ENCODE results near the gene CNKSR3. TPM values are rescaled to one million over a fixed set of nuclear protein-coding genes. Genes with fewer than 3 reads are reported as not detected.

CNKSR3 gene
- total RNA-seq, 2 donors from 2014 or later, result 5.9 to 8.0 TPM

GRCh38 chr6:154549179-154549578, 38.7 kb upstream of the CNKSR3 start:
- Mint-ChIP-seq H3K4me3 (no peak overlapping the region), H3K27ac (no peak overlapping the region), H3K36me3 (ENCODE audit: low read depth) (no peaks in the 10 kb centered on the region), H3K27me3 (ENCODE audit: insufficient read depth) (no peaks in the 10 kb centered on the region), H3K9me3 (no peaks in the 10 kb centered on the region), H3K4me1 (no peaks in the 10 kb centered on the region)
- Histone ChIP-seq H3K9me3 (ENCODE audit: control insufficient read depth, low read length) (no peaks in the 10 kb centered on the region), H3K27ac (ENCODE audit: low read depth, low read length) (no peak overlapping the region), H3K36me3 (ENCODE audit: control insufficient read depth, insufficient read depth, low read length) (no peaks in the 10 kb centered on the region), H3K27me3 (ENCODE audit: control insufficient read depth, insufficient read depth, low read length, poor library complexity, severe bottlenecking) (no peaks in the 10 kb centered on the region), H3K9ac (ENCODE audit: extremely low read depth, low read length, poor library complexity, severe bottlenecking) (no peak overlapping the region), H3K4me1 (ENCODE audit: control insufficient read depth, insufficient read depth, low read length) (no peaks in the 10 kb centered on the region), H3K4me3 (ENCODE audit: low read length) (no peak overlapping the region)
- no peak for DNase-seq
- TF ChIP-seq CTCF (conservative IDR thresholded peaks at IDR 0.05), result no peak
- WGBS, 2 experiments (ENCODE audit: insufficient coverage in 1 of 2, insufficient read length in 1 of 2), result 90 to 92% methylated on average over 4 to 6 of the region's 6 CpGs

GRCh38 chr6:154548130-154548830, 37.8 kb upstream of the CNKSR3 start:
- Histone ChIP-seq H3K27me3 (ENCODE audit: control insufficient read depth, insufficient read depth, low read length, poor library complexity, severe bottlenecking) (no peaks in the 10 kb centered on the region), H3K4me3 (ENCODE audit: low read length) (no peak overlapping the region), H3K9me3 (ENCODE audit: control insufficient read depth, low read length) (no peaks in the 10 kb centered on the region), H3K36me3 (ENCODE audit: control insufficient read depth, insufficient read depth, low read length) (no peaks in the 10 kb centered on the region), H3K4me1 (ENCODE audit: control insufficient read depth, insufficient read depth, low read length) (no peaks in the 10 kb centered on the region), H3K9ac (ENCODE audit: extremely low read depth, low read length, poor library complexity, severe bottlenecking) (no peak overlapping the region), H3K27ac (ENCODE audit: low read depth, low read length) (no peak overlapping the region)
- Mint-ChIP-seq H3K4me3 (no peak overlapping the region), H3K27me3 (ENCODE audit: insufficient read depth) (peaks cover 3% of the 10 kb centered on the region), H3K27ac (no peak overlapping the region), H3K36me3 (ENCODE audit: low read depth) (no peaks in the 10 kb centered on the region), H3K9me3 (no peaks in the 10 kb centered on the region), H3K4me1 (peaks cover 5% of the 10 kb centered on the region)
- no peak for TF ChIP-seq CTCF (conservative IDR thresholded peaks at IDR 0.05)
- no peak for DNase-seq
- 92 to 100% methylated on average over 1 to 8 of the region's 8 CpGs for WGBS, 2 experiments (ENCODE audit: insufficient coverage in 1 of 2, insufficient read length in 1 of 2)

GRCh38 chr6:154543628-154544027, 33.1 kb upstream of the CNKSR3 start:
- WGBS, 2 experiments (ENCODE audit: insufficient coverage in 1 of 2, insufficient read length in 1 of 2), result 89 to 93% methylated on average over 1 to 5 of the region's 5 CpGs
- no peaks in the 10 kb centered on the region for H3K36me3 ChIP-seq (ENCODE audit: control insufficient read depth, insufficient read depth, low read length)
- no peak overlapping the region for H3K9ac ChIP-seq (ENCODE audit: extremely low read depth, low read length, poor library complexity, severe bottlenecking)
- Mint-ChIP-seq H3K4me1 (peaks cover 16% of the 10 kb centered on the region), H3K27me3 (ENCODE audit: insufficient read depth) (peaks cover 8% of the 10 kb centered on the region), H3K36me3 (ENCODE audit: low read depth) (no peaks in the 10 kb centered on the region), H3K27ac (no peak overlapping the region), H3K4me3 (no peak overlapping the region), H3K9me3 (no peaks in the 10 kb centered on the region)
- no peak for DNase-seq
- no peaks in the 10 kb centered on the region for H3K27me3 ChIP-seq (ENCODE audit: control insufficient read depth, insufficient read depth, low read length, poor library complexity, severe bottlenecking)
- TF ChIP-seq CTCF (conservative IDR thresholded peaks at IDR 0.05), result no peak
- H3K9me3 ChIP-seq (ENCODE audit: control insufficient read depth, low read length), result no peaks in the 10 kb centered on the region
- H3K27ac ChIP-seq (ENCODE audit: low read depth, low read length), result no peak overlapping the region
- H3K4me1 ChIP-seq (ENCODE audit: control insufficient read depth, insufficient read depth, low read length), result peaks cover 4% of the 10 kb centered on the region
- H3K4me3 ChIP-seq (ENCODE audit: low read length), result no peak overlapping the region

Data from endodermal cell (in vitro differentiated cells).